Activated naive CD8-positive, alpha-beta T cell treated with anti-CD3 and anti-CD28 coated beads, Interleukin-2, amount 10 ng/mL, durations not matched to agents 7 days and 5 days (primary cell): ENCODE measurements around the gene BLOC1S4. TPM values are rescaled to one million over a fixed set of nuclear protein-coding genes. Genes with fewer than 3 reads are reported as not detected.

Experiments
- ATAC-seq: fragments of 150-1000 bp; cut with Tn5 transposase; one replicate; pipeline ENCODE4 v1.10.0; 2021; ENCODE audit warnings: low read depth, moderate library complexity
- POLR2A ChIA-PET: fragments of 350-600 bp; sonication (Branson Sonifier 250); formaldehyde crosslinking; loops from one replicate; lab custom pipeline; 2021; ENCODE audit warnings: antibody characterized with exemption; lab: Charles Lee
- DNase-seq: peaks from one replicate; pipeline ENCODE4 v3.0.0; 2021
- H3K27ac Mint-ChIP-seq: one replicate; pipeline ENCODE4 v1.8.0; 2022; ENCODE audit warnings: mild to moderate bottlenecking, mixed read lengths
- H3K27me3 Mint-ChIP-seq: one replicate; pipeline ENCODE4 v1.8.0; 2022; ENCODE audit warnings: mild to moderate bottlenecking, moderate library complexity, mixed read lengths
- H3K36me3 Mint-ChIP-seq: one replicate; pipeline ENCODE4 v1.8.0; 2021; ENCODE audit warnings: mild to moderate bottlenecking, mixed read lengths
- H3K4me1 Mint-ChIP-seq: one replicate; pipeline ENCODE4 v1.8.0; 2021; ENCODE audit warnings: mixed read lengths
- H3K4me3 Mint-ChIP-seq: one replicate; pipeline ENCODE4 v1.8.0; 2022; ENCODE audit warnings: mild to moderate bottlenecking, moderate library complexity, mixed read lengths
- H3K9me3 Mint-ChIP-seq: one replicate; pipeline ENCODE4 v1.8.0; 2021; ENCODE audit warnings: mixed read lengths
- total RNA-seq, 2 experiments: library from RNA; stranded (reverse); gene quantifications; one replicate each; pipeline ENCODE4 v1.2.3, GENCODE V29; 2021

Gene BLOC1S4
- total RNA-seq, 2 experiments from 2014 or later = 23.9 to 24.3 TPM

GRCh38 chr4:6739920-6740319 is 23.9 kb downstream of the BLOC1S4 start:
- H3K4me1 Mint-ChIP-seq = peaks cover 4% of the 10 kb centered on the region
- no peak overlapping the region for H3K4me3 Mint-ChIP-seq
- H3K36me3 Mint-ChIP-seq = no peaks in the 10 kb centered on the region
- peaks cover 4% of the 10 kb centered on the region for H3K9me3 Mint-ChIP-seq
- no peak overlapping the region for H3K27ac Mint-ChIP-seq
- POLR2A ChIA-PET = no interaction called here
- no peak for DNase-seq
- peaks cover 10% of the 10 kb centered on the region for H3K27me3 Mint-ChIP-seq
- no peak for ATAC-seq

- no peak for DNase-seq
These were observed 24.4 kb downstream of the BLOC1S4 start for GRCh38 chr4:6740347-6740746.

GRCh38 chr4:6742507-6742906 is 26.5 kb downstream of the BLOC1S4 start:
- peaks cover 5% of the 10 kb centered on the region for H3K9me3 Mint-ChIP-seq
- no peaks in the 10 kb centered on the region for H3K36me3 Mint-ChIP-seq
- H3K4me1 Mint-ChIP-seq = peaks cover 5% of the 10 kb centered on the region
- POLR2A ChIA-PET = no interaction called here
- peaks cover 9% of the 10 kb centered on the region for H3K27me3 Mint-ChIP-seq
- H3K27ac Mint-ChIP-seq = no peak overlapping the region
- H3K4me3 Mint-ChIP-seq = no peak overlapping the region
- ATAC-seq (no peak), DNase-seq (no peak)

More at GRCh38 chr4:6740347-6740746, 24.4 kb downstream of the BLOC1S4 start:
- H3K27ac Mint-ChIP-seq = no peak overlapping the region
- H3K9me3 Mint-ChIP-seq = peaks cover 5% of the 10 kb centered on the region
- H3K27me3 Mint-ChIP-seq = peaks cover 10% of the 10 kb centered on the region
- ATAC-seq = no peak
- POLR2A ChIA-PET = no interaction called here
- H3K4me1 Mint-ChIP-seq = peaks cover 5% of the 10 kb centered on the region
- no peaks in the 10 kb centered on the region for H3K36me3 Mint-ChIP-seq
- no peak overlapping the region for H3K4me3 Mint-ChIP-seq

DNA sequence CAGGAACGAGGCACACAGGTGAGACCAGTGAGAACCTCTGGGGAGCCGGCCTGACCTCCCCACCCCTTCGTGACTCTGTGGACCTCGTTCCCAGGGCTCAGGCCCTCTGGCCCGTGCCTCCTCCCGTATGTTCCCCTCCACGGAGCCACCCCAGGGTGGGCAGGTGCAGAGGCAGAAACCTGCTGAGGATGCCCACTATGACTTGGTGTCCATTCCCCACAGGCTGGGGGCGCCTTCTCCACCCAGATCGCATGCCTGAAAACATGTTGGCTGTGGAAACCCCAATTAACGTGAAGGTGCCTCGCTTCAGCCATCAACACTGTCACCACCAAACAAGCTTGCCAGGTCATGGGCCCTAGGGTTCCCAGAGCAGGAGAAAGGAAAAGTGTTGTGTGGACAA is 27.0 kb downstream of the BLOC1S4 start:
- DNase-seq (no peak), ATAC-seq (no peak)
- no peaks in the 10 kb centered on the region for H3K36me3 Mint-ChIP-seq
- POLR2A ChIA-PET = no interaction called here
- peaks cover 4% of the 10 kb centered on the region for H3K27me3 Mint-ChIP-seq
- H3K27ac Mint-ChIP-seq = no peak overlapping the region
- peaks cover 5% of the 10 kb centered on the region for H3K9me3 Mint-ChIP-seq
- peaks cover 5% of the 10 kb centered on the region for H3K4me1 Mint-ChIP-seq
- no peak overlapping the region for H3K4me3 Mint-ChIP-seq

DNA sequence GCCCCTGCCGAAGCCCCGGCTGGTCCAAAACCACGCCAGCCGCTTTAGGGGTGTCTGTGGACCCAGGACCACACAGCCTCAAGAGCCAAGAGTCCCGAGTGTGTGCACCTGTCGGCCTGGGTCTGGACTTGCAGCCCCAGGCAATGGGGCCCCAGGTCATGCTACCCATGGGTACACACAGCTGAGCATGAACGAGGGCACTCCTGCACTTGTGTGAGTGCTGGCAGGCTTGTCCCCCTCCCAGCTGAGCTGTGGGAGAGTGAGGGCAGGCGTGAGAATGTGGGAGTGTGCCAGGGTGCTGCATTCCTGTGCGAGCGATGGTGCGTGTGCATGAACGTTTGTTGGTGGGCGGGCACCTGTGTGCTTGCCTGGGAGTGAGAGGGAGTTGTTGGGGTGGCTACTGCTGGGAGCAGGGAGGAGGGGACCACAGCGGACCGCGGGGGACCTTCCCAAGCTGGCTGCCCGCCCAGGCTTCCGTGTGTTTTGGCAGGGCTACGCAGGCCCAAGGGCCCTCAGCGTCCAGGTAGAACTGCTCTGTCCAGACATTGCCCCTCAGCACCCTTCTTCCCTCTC is 30.8 kb downstream of the BLOC1S4 start:
- no peak overlapping the region for H3K4me3 Mint-ChIP-seq
- H3K27me3 Mint-ChIP-seq = no peaks in the 10 kb centered on the region
- peaks cover 1% of the 10 kb centered on the region for H3K9me3 Mint-ChIP-seq
- no peak overlapping the region for H3K27ac Mint-ChIP-seq
- H3K4me1 Mint-ChIP-seq = peaks cover 10% of the 10 kb centered on the region
- H3K36me3 Mint-ChIP-seq = no peaks in the 10 kb centered on the region
- DNase-seq = no peak
- POLR2A ChIA-PET = no interaction called here
- no peak for ATAC-seq

GRCh38 chr4:6747294-6748051 is 31.5 kb downstream of the BLOC1S4 start:
- no peak overlapping the region for H3K4me3 Mint-ChIP-seq
- peaks cover 1% of the 10 kb centered on the region for H3K9me3 Mint-ChIP-seq
- no peak for DNase-seq
- H3K27ac Mint-ChIP-seq = no peak overlapping the region
- POLR2A ChIA-PET = no interaction called here
- no peaks in the 10 kb centered on the region for H3K27me3 Mint-ChIP-seq
- H3K4me1 Mint-ChIP-seq = peaks cover 9% of the 10 kb centered on the region
- ATAC-seq = no peak
- H3K36me3 Mint-ChIP-seq = no peaks in the 10 kb centered on the region

DNA sequence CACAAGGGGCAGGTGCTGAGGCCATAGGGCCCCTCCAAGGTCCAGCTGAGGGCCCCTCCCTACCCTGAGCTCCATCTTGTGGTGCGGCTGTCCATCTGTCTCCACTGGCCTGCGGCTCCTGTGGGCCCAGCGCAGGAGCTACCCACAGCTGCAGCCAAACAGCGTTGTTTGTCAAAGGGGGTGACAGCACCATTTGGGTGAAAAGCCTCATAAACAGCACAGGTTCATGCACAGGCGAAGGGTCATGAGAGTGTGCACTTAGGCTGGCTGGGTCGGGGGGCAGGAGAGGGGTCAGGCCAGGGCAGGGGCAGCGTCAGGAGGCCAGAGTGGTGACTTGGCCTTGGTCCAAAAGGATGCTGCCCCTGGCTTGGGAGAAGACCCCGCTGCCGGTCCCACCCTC is 32.3 kb downstream of the BLOC1S4 start:
- POLR2A ChIA-PET = no interaction called here
- peaks cover 9% of the 10 kb centered on the region for H3K4me1 Mint-ChIP-seq
- no peak overlapping the region for H3K4me3 Mint-ChIP-seq
- H3K27ac Mint-ChIP-seq = no peak overlapping the region
- no peaks in the 10 kb centered on the region for H3K27me3 Mint-ChIP-seq
- H3K9me3 Mint-ChIP-seq = peaks cover 1% of the 10 kb centered on the region
- no peaks in the 10 kb centered on the region for H3K36me3 Mint-ChIP-seq
- DNase-seq (no peak), ATAC-seq (no peak)

GRCh38 chr4:6749340-6750171 is 33.6 kb downstream of the BLOC1S4 start:
- DNase-seq (no peak), ATAC-seq (no peak)
- Mint-ChIP-seq H3K4me1 (peaks cover 9% of the 10 kb centered on the region), H3K4me3 (no peak overlapping the region), H3K27me3 (no peaks in the 10 kb centered on the region), H3K27ac (no peak overlapping the region), H3K36me3 (no peaks in the 10 kb centered on the region), H3K9me3 (peaks cover 1% of the 10 kb centered on the region)
- POLR2A ChIA-PET = interaction anchor here (0.6 kb wide), 1 partner anchor 701 kb away, joined by 3 read pairs; no protein-coding TSS in a partner anchor

DNA sequence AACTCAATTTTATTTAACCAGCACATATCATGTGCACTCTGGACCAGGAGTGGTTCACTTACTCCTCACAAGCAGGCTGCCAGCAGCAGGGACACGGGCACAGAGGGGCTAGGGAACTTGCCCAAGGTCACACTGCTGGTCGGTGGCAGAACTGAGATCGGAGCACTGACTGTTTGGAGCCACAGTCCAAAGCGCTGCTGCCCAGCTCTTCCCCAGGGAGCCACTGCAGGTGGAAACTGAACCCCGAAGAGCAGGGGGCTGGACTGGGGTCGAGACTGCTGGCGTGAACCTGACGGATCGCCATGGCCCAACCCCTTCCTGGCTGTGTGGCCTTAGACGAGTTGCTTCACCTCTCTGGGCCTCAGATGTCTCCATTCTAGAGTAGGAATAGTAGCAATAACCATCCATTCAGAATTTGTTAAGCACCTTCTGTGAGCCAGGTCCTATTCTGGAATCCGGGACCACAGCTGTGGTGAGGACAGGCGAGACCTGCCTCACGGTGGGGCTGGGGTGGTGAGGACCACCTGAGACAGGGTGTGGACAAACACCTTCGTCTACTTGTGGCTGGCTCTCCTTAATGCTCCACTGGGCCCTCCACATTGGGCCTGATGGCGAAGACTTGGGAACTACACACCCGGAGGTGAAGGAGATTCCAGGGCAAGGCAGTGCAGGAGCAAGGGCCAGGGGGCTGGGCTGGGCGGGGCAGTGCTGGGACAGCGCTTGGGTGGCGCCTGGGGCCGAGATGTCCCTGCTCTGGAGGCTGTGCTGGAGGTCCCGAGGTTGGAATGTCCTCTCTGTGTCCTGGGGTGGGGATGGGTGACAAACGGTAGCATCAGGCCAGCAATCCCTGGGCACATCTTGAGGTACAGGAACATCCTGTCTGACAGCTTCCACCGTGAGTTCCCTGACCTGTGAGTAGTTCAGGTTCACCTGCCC is 34.6 kb downstream of the BLOC1S4 start:
- DNase-seq = no peak
- Mint-ChIP-seq H3K27ac (peak overlapping the region; percentile 81), H3K9me3 (no peaks in the 10 kb centered on the region), H3K4me3 (peak overlapping the region; percentile 66), H3K27me3 (no peaks in the 10 kb centered on the region), H3K4me1 (peaks cover 7% of the 10 kb centered on the region), H3K36me3 (no peaks in the 10 kb centered on the region)
- POLR2A ChIA-PET = no interaction called here
- no peak for ATAC-seq

GRCh38 chr4:6751611-6752485 is 35.9 kb downstream of the BLOC1S4 start:
- H3K4me1 Mint-ChIP-seq = peaks cover 7% of the 10 kb centered on the region
- ATAC-seq (peak; percentile 54), DNase-seq (no peak)
- peak overlapping the region; percentile 81 for H3K27ac Mint-ChIP-seq
- no peaks in the 10 kb centered on the region for H3K9me3 Mint-ChIP-seq
- no peaks in the 10 kb centered on the region for H3K36me3 Mint-ChIP-seq
- POLR2A ChIA-PET = no interaction called here
- peak overlapping the region; percentile 66 for H3K4me3 Mint-ChIP-seq
- H3K27me3 Mint-ChIP-seq = no peaks in the 10 kb centered on the region

DNA sequence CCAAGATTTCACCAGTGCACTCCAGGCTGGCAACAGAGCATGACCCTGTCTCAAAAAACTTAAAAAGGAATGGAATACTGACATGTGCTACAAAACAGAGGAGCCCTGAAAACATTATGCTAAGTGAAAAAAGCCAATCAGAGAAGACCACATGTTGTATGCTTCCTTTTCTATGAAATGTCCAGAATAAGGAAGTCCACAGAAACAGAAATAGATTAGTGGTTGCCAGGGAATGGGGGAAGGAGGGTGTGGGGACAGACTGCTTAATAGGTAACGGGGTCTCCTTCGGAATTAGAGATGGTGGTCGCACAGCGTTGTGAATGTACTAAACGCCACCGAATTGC is 36.5 kb downstream of the BLOC1S4 start:
- H3K9me3 Mint-ChIP-seq = no peaks in the 10 kb centered on the region
- no peaks in the 10 kb centered on the region for H3K36me3 Mint-ChIP-seq
- POLR2A ChIA-PET = no interaction called here
- no peaks in the 10 kb centered on the region for H3K27me3 Mint-ChIP-seq
- DNase-seq (no peak), ATAC-seq (no peak)
- H3K4me3 Mint-ChIP-seq = no peak overlapping the region
- no peak overlapping the region for H3K27ac Mint-ChIP-seq
- peaks cover 7% of the 10 kb centered on the region for H3K4me1 Mint-ChIP-seq

DNA sequence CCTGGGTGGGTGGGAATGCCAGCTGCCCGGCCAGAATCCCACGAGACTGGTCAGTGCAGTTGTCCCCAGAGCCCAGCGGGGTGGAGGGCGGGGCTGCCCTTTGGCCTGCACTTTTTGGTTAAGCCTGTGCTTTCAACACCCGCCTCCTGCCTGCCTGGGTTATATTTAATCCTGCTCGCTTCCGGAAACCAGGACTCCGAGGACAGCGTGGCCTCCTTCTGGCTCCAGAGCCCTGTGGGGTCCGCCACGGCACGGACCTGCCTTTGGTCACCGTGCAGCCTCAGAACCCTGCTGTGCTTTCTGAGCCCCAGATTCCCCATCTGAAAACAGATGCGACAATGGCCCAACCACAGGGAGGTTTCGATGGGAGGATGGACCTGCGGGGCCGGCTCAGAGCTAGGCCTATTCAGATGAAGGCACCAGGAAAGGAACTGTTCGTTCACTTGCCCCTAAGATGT is 37.2 kb downstream of the BLOC1S4 start:
- Mint-ChIP-seq H3K4me3 (no peak overlapping the region), H3K27me3 (no peaks in the 10 kb centered on the region), H3K9me3 (no peaks in the 10 kb centered on the region), H3K27ac (peak overlapping the region; percentile 16), H3K4me1 (peaks cover 7% of the 10 kb centered on the region), H3K36me3 (no peaks in the 10 kb centered on the region)
- ATAC-seq (no peak), DNase-seq (no peak)
- POLR2A ChIA-PET = no interaction called here
